Astrocyte of the spinal cord (primary cell): ENCODE data around the gene EHD1.

Experiments
- DNase-seq: peaks from one replicate; pipeline ENCODE4 v3.0.0; 2011; ENCODE audit warnings: low read depth, low spot score
- H3K4me3 ChIP-seq: 2 replicates; pipeline ENCODE4 v1.5.1; 2011; ENCODE audit warnings: low read depth, mild to moderate bottlenecking, low read length, moderate library complexity
- CTCF ChIP-seq: IDR thresholded peaks from 2 replicates; pipeline ENCODE4 v1.5.1; 2012; ENCODE audit warnings: low read depth, mild to moderate bottlenecking, low read length, inconsistent platforms
- in situ Hi-C: cut with HindIII; loops from 2 replicates; pipeline ENCODE4 v1.10.0; 2017; ENCODE audit warnings: low sequenced_read_pairs

Gene EHD1

DNA sequence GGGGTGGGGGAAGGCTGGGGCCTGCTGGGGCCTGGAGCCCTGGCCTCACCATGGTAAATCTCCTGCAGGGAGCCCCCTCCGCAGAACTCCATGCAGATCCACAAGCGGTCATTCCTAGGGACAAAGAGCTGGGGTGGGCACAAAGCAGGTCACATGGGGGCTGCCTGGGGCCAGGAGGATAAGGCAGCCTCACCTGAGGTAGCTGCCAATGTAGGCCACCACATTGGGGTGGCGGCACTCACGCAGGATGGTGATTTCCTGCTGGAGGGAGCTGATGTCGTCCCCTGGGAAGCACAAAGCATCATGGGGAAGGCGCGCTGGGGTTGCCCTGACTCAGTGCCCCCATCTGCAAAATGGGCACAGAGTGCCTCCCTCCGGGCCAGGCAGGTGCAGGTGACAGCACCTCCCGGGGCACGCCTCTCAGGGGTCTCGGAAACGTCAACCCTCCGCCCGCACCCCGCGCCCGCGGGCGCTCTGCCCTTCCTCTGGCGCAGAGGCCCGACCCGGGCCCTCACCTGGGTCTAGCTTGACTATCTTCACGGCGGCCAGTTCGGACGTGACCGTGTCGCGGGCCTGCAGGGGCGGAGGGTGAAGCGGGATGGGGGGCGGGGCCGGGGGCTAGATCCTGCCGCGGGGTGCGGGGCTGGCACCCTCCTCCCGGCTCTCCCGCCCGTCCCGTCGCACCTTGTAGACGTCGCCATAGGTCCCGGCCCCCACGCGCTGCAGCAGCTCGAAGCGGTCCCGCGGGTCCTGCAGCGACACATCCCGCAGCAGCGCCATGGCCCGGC, 75.9 kb downstream of the EHD1 start:
- peak overlapping the region; percentile 49 for H3K4me3 ChIP-seq
- no peak for TF ChIP-seq CTCF
- in situ Hi-C loops = no loop called here
- no peak for DNase-seq
